Left renal cortex interstitium (tissue), 4 donors: Measurements from ENCODE around the gene FAM111B. TPM values are rescaled to one million over a fixed set of nuclear protein-coding genes. Genes with fewer than 3 reads are reported as not detected.
"Not testable (repeated sequence)": the region's sequence is repeated elsewhere in the genome, so short reads cannot be mapped to it uniquely, and the experiment has no call there.

Source experiments
- DNase-seq, 4 donors: peaks; one replicate each; pipeline ENCODE4 v3.0.0-alpha.2; 2013; ENCODE audit warnings: low read depth in 4 of 4, low spot score in 2 of 4, missing footprints in 1 of 4
- polyA plus RNA-seq, 4 donors: library from polyadenylated mRNA; unstranded; fragments of 120-200 nt; gene quantifications; one replicate each; pipeline ENCODE4 v1.2.1, GENCODE V29; 2013; ENCODE audit not compliant: insufficient read length in 4 of 4

Gene FAM111B
- polyA plus RNA-seq, 4 donors: 11.2 to 13.3 (median 12.1) TPM

DNA sequence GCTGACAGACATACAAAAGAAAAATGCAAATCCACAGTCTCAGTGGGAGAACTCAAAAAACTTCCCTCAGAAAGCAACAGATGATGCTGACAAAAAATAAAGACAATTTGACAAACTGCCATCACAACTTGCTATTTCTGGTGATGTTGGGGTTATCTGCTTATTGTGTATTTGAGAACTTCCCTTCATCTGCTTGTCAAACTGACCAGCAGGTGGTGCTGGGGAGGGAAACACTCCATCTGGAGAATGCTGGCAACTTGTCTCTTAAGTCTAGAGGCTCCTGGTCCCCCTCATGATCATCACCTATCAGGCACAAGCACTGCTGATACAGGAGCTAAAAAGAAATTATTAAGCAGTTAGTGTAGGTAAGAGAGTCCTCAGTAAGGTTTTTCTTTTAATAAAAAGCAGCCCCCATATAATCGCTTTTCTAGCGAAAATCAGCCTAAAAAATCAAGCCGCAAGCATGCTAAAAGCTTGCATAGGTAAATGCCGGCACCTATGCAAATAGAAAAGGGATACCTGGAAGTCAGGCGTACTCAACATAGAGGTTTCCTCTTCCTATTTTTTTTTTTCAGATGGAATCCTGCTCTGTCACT is 9.8 kb upstream of the FAM111B start:
- peak in 1 of 4 donors; percentile 40 for DNase-seq

DNA sequence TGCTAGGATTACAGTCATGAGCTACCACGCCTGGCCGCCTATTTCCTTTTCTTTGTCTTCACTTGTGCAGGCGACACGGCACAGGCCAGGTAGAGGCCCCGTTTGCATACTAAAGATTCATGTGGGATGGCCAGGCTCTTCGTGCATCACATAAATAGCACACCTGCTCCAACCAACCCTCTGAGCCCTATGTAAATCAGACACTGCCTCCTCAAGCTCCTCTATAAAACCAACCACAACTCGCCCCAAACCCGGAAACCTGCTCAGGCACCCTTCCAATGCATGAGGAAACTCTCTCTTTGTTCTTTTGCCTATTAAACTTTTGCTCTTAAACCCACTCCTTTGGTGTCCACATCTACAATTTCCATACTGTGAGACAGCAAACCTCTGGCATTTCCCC is 9.1 kb upstream of the FAM111B start:
- DNase-seq: not testable (repeated sequence)

DNA sequence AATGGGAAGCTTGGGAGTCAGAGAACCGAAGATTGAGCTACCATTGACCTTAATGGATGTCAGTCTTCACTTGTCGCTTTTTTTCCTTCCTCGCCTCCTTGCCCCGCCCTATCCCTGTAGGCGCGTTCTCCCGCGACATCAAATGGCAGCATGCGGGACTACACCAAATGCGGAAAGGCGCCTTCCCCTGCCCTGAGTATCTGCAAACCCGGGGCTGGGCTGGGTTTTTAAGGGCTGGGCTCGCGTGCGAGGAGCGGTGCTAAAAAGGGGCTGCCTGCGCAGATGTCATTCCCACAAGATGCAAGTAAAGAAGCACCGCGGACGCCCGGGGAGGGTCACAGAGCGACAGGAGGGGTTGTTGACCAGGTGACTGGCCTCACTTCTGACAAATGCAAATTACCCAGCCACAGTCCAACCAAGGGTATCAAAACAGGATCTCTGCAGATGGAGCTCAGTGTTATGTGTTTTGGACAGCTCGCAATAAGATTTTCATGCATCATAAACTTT is 4.7 kb upstream of the FAM111B start:
- DNase-seq: peak in 2 of 4 donors; percentile 25 to 48

DNA sequence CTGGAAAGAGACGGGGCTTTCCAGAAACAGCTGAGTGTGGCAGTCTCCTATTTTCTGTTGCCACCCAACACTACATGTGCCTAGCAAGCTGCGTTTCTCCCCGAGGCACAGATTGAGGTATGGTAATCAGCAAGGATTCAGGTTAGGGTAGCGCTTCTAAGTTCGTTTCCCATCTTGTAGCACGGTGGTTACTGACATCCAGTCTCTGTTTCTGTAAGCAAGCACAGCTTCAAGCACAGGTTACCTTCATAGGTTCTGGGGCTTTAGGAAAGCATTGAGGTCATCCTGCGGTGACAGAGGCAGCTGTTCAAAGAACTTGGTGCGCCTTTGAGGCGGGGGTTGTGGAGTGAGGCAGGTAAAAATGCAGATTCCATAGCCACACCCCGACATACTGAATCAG is 684 bp downstream of the FAM111B start:
- peak in 1 of 4 donors; percentile 17 for DNase-seq

DNA sequence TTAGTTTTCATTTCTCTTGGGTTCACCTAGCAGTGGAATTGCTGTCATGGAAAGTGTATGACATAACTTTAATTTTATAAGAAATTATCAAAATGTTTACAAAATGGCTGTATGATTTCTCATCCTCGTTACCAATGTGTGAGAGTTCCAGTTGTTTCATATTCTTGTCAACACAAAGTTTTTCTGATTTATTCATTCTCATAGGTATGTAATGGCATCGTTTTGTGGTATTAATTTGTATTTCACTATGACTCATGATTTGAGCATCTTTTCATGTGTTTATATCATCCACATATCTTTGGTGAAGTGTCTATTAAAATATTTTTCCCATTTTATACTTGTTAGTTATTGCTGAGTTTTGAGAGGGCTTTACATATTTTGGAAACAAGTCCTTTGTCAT is 5.5 kb downstream of the FAM111B start:
- no peak for DNase-seq

DNA sequence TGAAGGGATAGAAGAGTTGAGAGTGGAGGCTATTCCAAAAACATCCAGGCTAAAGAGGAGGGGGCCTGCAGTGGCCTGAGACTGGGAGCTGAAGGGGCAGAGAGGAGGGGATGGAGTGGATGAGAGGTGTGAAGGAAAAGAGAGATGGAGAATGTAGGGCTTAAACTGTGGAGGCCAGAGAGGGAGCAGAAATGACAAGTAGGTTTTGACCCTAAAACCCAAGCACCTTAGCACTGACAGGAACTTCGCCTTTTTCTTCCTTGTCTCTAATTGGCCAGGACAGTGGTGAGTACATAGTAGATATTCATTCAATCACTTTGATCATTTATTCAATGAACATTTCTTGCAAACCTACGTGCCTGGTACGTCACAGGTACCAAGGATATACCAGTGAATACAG is 7.3 kb downstream of the FAM111B start:
- DNase-seq: no peak

DNA sequence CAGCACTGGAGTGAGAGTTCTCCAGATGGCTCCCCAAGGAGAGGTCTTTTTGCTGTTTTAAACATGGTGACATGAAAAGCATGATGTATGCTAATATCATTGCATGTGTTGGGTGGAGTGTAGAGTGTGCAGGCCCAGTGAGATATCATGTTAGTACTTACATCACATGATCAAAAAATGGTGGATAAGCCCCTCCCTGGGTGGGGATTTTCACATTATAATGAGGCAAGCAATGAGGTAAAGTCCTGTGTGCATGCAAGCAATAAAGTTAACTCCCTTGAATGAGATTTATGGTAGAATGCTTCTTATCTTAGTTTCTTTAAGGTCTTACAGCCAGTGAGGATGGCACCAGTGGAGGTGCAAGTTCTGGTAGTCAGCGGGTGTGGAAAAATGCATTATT is 8.5 kb downstream of the FAM111B start:
- DNase-seq: no peak

DNA sequence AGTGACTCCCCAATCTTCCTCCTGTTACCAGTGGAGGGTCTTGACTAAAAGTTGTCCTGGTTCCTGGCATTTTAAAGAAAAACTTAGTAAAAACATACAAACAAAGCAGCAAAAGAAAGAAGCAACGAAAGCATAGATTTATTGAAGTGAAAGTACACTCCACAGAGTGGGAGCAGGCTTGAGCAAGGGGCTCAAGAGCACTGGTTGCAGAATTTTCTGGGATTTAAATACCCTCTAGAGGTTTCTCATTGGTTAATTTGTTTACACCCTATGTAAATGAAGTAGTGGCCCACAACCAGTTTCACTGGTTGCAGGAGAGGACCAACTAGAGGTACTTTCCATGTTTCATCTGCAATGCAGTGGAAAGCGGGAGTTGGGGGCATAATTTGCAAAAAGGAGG is 10.7 kb downstream of the FAM111B start:
- no peak for DNase-seq

DNA sequence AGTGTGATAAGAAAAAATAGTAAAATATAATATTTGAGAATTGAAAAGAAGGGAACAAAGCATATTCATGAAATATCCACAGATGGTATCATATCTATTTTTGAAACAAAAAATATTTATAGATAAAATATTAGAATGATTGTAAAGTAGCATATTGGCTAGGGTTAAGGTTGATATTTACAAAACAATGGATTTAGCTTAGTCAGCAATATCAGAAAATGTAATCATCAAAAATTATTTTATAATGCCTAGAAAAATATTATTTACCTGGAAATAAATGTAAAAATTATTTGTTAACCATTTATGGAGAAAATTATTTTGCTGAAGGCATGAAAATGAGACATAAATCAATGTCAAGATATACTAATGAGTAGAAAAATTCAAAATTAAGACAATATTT is 12.8 kb downstream of the FAM111B start:
- no peak for DNase-seq

DNA sequence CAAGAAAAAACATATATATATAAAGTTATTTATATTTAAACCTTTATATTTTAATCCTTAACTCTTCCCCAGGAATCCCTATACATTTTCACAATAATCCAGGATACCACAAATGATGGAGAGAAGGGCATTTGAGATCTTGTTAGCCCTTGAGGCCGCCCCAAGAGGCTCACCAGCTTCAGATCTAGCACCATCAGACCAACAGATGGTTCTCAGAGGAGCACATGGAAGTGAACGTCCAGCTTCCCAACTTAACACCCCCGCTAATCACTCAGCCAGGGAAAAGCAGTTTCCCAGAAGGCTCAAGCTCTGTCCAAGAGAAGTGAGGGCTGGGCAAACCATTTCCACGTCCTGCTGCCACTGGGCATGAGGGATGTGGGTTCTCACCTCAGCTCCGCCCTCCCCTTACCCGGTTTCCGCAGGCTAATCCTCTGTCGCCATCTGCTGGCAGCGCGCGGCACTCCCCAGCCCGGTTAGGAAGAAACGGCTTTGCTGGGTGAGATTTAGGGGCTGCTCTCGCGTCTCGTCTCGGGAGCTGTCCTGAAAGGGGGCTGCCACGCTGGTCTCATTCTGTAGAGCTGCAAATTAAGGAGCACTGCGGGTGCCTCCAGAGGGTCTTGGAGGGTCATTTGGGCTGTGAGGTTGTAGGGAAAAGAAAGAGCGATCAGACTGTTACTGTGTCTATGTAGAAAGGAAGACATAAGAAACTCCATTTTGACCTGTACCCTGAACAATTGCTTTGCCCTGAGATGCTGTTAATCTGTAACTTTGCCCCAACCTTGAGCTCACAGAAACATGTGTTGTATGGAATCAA is 28.8 kb downstream of the FAM111B start:
- DNase-seq: peak in 1 of 4 donors; percentile 80

DNA sequence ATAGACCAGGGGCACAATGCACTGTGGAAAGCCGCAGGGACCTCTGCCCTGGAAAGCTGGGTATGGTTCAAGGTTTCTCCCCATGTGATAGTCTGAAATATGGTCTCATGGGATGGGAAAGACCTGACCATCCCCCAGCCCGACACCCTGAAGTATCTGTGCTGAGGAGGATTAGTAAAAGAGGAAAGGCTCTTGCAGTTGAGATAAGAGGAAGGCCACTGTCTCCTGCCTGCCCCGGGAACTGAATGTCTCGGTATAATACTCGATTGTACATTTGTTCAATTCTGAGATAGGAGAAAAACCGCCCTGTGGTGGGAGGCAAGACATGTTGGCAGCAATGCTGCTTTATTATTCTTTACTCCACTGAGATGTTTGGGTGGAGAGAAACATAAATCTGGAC is 29.5 kb downstream of the FAM111B start:
- not testable (repeated sequence) for DNase-seq

DNA sequence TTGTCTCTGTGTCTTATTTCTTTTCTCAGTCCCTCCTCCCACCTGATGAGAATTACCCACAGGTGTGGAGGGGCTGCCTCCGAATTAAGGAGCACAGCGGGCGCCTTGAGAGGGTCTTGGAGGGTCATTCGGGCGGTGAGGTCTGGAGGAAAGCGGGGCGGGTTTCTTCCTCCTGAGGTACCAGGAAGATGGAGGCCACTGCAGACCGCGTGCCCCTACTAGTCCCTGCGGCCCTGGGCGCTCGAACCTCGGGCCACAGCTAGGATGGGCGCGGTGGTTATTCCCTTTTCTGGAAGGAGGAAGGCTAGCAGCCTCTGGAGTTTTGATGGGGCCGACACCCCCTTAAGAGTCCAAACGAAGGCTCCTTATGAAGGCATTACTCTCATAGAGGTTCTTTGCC is 30.2 kb downstream of the FAM111B start:
- DNase-seq: no peak

DNA sequence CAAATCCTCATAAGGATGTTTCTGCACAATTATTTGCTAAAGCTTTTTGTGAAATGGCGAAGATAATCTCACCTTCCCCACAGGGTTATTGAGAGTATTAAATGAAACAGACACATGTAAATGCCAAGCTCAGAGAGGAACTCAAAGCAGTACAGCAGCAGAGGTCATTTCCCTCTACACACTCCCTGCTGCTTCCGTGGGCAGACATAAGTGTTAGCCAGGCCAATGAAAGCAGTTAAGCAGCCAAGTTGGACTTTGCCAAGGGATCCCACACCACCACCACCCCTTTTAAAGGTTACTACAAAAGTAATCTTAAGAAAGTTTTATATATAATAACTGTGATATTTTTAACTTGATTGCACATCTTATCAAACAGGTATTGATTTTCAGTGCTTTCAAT is 31.6 kb downstream of the FAM111B start:
- no peak for DNase-seq

DNA sequence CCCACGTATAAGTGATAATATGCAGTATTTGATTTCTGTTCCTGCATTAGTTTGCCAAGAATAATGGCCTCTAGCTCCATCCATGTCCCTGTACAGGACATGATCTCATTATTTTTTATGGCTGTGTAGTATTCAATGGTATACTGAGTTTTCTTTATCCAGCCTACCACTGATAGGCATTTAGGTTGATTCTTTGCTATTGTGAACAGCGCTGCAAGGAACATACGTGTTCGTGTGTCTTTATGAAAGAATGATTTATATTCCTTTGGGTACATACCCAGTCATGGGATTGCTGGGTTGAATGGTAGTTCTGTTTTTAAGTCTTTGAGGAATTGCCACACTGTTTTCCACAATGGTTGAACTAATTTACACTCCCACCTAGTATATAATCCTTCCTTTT is 34.2 kb downstream of the FAM111B start:
- no peak for DNase-seq

DNA sequence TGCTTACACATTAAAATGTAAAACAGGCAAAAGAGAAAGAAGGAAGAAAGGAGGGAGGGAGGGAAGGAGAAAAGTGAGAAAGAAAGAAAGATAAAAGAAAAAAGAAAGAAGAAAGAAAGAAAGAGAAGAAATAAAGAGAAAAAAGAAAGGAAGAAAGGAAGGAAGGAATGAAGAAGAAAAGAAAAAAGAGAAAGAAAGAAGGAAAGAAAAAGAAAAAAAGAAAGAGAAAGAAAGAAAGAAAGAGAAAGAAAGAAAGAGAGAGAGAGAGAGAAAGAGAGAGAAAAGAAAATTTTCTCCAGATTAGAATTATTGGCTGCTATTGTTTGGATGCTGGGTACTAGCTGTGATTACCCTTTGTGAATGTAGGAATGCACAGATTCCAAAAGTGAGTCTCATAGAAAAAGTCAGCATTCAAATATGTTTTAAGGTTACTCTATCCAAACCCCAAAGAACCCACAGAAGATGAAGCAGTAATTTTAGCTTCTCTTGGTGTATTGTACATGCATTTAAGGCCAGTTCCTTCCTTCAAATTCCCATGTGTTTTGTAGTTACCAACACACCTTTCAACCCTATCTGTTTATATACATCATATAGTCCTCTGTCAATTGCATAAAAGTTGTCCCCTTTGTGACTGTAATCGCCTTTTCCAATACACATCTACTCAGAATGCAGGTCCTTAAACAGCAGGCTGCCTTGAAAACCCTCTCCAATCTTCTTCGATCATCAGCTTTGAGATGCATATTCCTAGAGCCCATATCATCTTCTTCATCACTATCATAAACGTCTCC is 34.8 kb downstream of the FAM111B start:
- no peak for DNase-seq

DNA sequence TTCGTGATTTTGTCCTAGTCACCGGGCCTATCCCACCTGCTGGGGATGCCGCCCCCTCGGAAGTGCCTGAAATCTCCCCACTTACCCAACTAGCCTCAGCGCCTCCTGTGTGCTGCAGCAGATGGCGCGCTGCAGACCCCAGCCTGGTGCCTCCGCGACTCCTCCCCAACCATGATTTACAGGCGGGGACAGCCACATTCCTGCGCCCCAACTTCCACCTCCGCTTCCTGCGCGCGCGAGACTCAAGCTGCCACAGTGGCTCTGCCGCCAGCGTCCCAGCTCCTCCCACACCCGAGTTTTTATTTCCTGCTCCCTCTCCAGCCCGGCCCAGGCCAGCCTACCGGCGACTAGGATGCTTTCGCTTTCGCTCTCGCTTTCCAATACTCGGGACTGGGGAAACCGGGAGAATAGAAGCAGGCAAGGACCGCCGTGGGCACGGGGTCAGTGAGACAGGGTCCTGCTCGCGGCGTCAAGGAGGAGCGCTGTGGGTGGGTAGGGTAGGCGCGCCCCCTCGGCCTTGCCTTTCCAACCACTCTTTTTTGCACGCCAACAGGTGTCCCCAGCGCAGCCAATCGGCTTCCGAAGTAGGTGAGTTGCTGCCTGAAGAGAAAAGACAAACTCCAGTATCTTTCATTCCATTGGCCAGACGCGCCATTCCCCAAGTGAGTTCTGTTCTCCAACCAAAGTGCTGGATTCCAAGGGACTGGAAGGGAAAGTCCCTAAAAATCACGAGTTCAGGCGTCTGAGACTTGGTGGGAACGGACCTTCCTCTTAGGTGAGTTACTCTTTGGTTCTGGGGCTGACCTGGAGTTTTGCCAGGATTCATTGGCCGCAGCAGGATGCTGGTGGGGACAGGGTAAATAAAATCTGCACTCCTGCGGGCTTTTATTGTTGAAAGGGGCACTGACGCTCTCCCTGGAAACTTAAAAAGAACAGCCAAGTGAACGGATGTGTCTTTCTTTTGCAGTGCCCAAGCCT is 35.8 kb downstream of the FAM111B start, which contains the start of gene FAM111A:
FAM111A (plus strand) TSS at position 327 of the 978 bp plus-strand sequence. CDS start 6,017 bp downstream, outside the sequence.
- peak in 3 of 4 donors; percentile 67 to 83 (median 82) for DNase-seq

DNA sequence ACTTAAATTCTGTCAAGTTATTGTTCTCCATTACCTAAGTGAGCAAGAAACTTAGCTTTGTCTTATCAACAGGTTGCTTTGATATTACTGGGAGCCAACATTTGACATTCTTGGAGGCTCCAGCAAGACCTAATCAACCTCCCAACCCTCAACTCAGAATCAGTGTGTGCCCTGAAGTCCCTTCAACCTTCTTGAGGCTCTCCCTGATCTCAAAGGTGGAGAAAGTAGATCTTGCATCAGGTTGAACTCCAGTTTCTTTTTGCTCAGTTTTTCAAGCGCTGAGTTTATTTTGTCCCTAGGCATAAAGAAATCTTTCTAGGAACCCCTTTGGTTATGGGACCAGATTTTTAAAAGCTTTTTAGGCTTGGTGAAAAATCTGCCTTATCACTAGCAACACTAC is 37.1 kb downstream of the FAM111B start:
- no peak for DNase-seq

DNA sequence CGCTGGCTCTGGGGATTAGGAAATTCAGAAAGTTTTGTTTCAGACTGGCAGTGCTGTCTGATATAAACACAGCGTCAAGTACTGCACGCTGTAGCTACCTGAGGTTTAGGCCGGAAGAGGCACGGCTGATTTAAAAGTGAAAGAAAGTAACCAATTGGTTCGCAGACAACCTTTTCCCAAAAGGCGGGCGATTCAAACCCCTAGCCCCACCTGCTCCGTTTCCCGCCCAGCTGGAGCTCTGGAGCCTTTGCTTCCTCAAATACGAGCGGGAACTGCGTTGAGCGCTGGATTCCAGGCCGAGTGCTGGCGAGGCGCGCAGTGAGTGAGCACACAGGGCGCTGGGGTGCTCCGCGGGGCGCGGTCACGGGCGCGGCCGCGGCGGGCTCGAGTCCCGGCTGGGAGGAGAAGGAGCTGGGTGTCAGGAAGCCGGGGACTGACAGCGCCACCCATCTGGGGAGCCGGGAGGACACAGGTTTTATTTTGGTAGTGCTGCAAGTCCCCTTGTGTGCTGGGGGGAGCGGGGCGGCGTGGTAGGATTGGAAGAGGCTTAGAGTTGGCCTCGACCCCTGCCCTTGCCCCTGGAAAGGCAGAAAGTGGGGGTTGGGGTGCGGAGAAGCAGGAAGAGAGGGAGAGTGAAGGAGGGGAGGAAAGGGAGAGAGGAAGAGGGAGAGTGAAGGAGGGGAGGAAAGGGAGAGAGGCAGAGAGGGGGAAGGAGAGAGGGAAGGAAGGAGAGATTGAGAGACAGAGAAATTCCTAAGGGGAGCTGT is 37.7 kb downstream of the FAM111B start:
- peak in 2 of 4 donors; percentile 76 to 82 for DNase-seq

DNA sequence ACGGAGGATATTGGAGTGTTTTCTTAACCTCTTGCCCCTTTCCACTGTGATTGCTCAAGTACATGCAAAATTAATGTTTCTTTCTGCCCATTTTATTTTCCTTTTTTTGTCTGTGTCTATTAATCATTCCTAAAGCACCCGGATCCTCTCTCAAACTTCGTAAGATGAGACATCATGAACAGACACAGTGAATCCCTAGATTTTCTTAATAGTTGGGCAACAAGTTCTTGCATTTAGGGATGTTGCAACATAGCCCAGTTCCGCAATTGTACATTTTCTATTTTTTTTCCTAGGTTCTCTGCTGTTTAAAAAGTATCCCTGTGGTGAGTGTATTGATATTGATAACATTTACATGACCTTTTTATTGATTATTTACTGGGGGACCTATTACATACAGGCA is 38.5 kb downstream of the FAM111B start:
- no peak for DNase-seq
